ENCODE results near the gene TMBIM6. TPM values are rescaled to one million over a fixed set of nuclear protein-coding genes. Genes with fewer than 3 reads are reported as not detected.
"Not testable (repeated sequence)": the region's sequence is repeated elsewhere in the genome, so short reads cannot be mapped to it uniquely, and the experiment has no call there.

The TMBIM6 gene
- total RNA-seq, 8 experiments from 2014 or later: 205 to 533 (median 229) TPM

- Histone ChIP-seq H3K4me3 (peak within 1 kb of the TSS; percentile 63 to 98 (median 73)), H3K4me1 (replicated peaks in 1 of 2) (peaks cover 7 to 11% of the 10 kb centered on the region in 2 donors), H3K27ac (peak within 1 kb of the TSS; percentile 42 to 85)
- WGBS, 10 experiments: 0 to 20% (median 4%) methylated on average over 1 to 5 of the region's 93 CpGs; no CpG with 5 or more reads in 6 of the 10 experiments
- in situ Hi-C loops (cut with MboI; ENCODE audit: low pct_unique_long_range_greater_than_20kb in 2 of 9, low sequenced_read_pairs in 9 of 9, unreplicated experiment in 9 of 9): loop anchor here in 1 of 9 experiments (10.0 kb wide), 1 partner anchor 62 kb away; no protein-coding TSS in a partner anchor
- ATAC-seq (replicated peaks in 6 of 8): peak; percentile 91 to 96 (median 94)
Measured at GRCh38 chr12:49707128-49707811, 34.1 kb upstream of the TMBIM6 start, which contains the start of gene FMNL3. TSS of gene FMNL3 (minus strand) at chr12:49707405. CDS start at chr12:49707180, 225 bp downstream.

DNA sequence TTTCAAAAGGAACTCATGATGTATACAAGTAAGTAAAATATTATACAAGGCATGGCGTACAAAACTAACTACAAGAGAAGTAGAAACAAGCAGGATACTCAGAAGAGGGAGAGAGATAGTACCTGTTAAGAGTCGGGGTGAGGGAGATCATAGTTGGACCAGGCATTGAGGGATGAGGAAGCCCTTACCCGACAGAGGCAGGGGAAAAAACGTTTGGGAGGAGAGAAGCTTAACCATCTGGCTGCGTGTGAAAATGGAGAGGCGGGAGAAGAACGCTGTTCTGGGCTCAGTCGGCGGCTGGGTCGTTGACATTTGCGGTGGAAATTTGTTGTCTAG is 33.6 kb upstream of the TMBIM6 start:
- 19 to 95% (median 48%) methylated on average over 4 to 9 of the region's 11 CpGs; no CpG with 5 or more reads in 3 of the 10 experiments for WGBS, 10 experiments
- H3K4me3 ChIP-seq: peak overlapping the region in 3 of 5 donors; percentile 71 to 82 (median 73)
- peaks cover 7 to 11% of the 10 kb centered on the region in 2 donors for H3K4me1 ChIP-seq (replicated peaks in 1 of 2)
- H3K27ac ChIP-seq: no peak overlapping the region
- in situ Hi-C loops (cut with MboI; ENCODE audit: low pct_unique_long_range_greater_than_20kb in 2 of 9, low sequenced_read_pairs in 9 of 9, unreplicated experiment in 9 of 9): loop anchor here in 1 of 9 experiments (10.0 kb wide), 1 partner anchor 63 kb away; no protein-coding TSS in a partner anchor
- ATAC-seq (replicated peaks in 6 of 8): no peak

- WGBS, 10 experiments: 34 to 93% (median 90%) methylated on average over 2 to 3 of the region's 3 CpGs; no CpG with 5 or more reads in 7 of the 10 experiments
- Histone ChIP-seq H3K4me1 (replicated peaks in 1 of 2) (peaks cover 7 to 11% of the 10 kb centered on the region in 2 donors), H3K4me3 (no peak overlapping the region), H3K27ac (no peak overlapping the region)
- in situ Hi-C loops (cut with MboI; ENCODE audit: low pct_unique_long_range_greater_than_20kb in 2 of 9, low sequenced_read_pairs in 9 of 9, unreplicated experiment in 9 of 9): loop anchor here in 1 of 9 experiments (10.0 kb wide), 1 partner anchor 64 kb away; no protein-coding TSS in a partner anchor
- no peak for ATAC-seq (replicated peaks in 6 of 8)
Measured at GRCh38 chr12:49708851-49709250, 32.5 kb upstream of the TMBIM6 start.

GRCh38 chr12:49713952-49714351 is 27.4 kb upstream of the TMBIM6 start:
- 73 to 95% (median 93%) methylated on average over 2 to 3 of the region's 3 CpGs; no CpG with 5 or more reads in 7 of the 10 experiments for WGBS, 10 experiments
- in situ Hi-C loops (cut with MboI; ENCODE audit: low pct_unique_long_range_greater_than_20kb in 2 of 9, low sequenced_read_pairs in 9 of 9, unreplicated experiment in 9 of 9); H3K4me3 ChIP-seq; ATAC-seq (replicated peaks in 6 of 8); H3K4me1 ChIP-seq (replicated peaks in 1 of 2); H3K27ac ChIP-seq: not testable (repeated sequence)

- 0 to 100% (median 33%) methylated on average over 1 to 2 of the region's 2 CpGs; no CpG with 5 or more reads in 4 of the 10 experiments for WGBS, 10 experiments
- in situ Hi-C loops (cut with MboI; ENCODE audit: low pct_unique_long_range_greater_than_20kb in 2 of 9, low sequenced_read_pairs in 9 of 9, unreplicated experiment in 9 of 9): no loop called here
- no peaks in the 10 kb centered on the region for H3K4me1 ChIP-seq (replicated peaks in 1 of 2)
- no peak for ATAC-seq (replicated peaks in 6 of 8)
- H3K27ac ChIP-seq: no peak overlapping the region
- H3K4me3 ChIP-seq: no peak overlapping the region
Measured at GRCh38 chr12:49716553-49716952, 24.8 kb upstream of the TMBIM6 start.

DNA sequence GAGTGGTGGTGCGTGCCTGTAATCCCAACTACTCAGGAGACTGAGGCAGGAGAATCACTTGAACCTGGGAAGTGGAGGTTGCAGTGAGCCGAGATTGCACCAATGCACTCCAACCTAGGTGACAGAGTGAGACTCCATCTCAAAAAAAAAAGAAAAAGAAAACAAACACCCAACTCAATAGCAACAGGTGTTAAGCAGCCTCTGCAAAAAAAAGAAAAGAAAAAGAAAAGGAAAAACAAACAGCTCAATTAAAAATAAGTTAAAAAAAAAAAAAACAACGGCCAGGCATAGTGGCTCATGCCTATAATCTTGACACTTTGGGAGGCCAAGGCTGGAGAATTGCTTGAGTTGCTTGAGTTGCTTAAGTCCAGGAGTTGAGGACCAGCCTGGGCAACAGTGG is 23.6 kb upstream of the TMBIM6 start:
- WGBS, 10 experiments: 45 to 100% (median 75%) methylated on average over 1 to 3 of the region's 3 CpGs; no CpG with 5 or more reads in 1 of the 10 experiments
- ATAC-seq (replicated peaks in 6 of 8); H3K4me3 ChIP-seq; H3K4me1 ChIP-seq (replicated peaks in 1 of 2); in situ Hi-C loops (cut with MboI; ENCODE audit: low pct_unique_long_range_greater_than_20kb in 2 of 9, low sequenced_read_pairs in 9 of 9, unreplicated experiment in 9 of 9); H3K27ac ChIP-seq: not testable (repeated sequence)

- in situ Hi-C loops (cut with MboI; ENCODE audit: low pct_unique_long_range_greater_than_20kb in 2 of 9, low sequenced_read_pairs in 9 of 9, unreplicated experiment in 9 of 9): no loop called here
- H3K4me1 ChIP-seq (replicated peaks in 1 of 2): no peaks in the 10 kb centered on the region
- no peak overlapping the region for H3K4me3 ChIP-seq
- H3K27ac ChIP-seq: no peak overlapping the region
- 15 to 67% (median 43%) methylated on average over 1 of the region's 1 CpG; no CpG with 5 or more reads in 3 of the 10 experiments for WGBS, 10 experiments
- no peak for ATAC-seq (replicated peaks in 6 of 8)
Measured at GRCh38 chr12:49720214-49720613, 21.1 kb upstream of the TMBIM6 start.

DNA sequence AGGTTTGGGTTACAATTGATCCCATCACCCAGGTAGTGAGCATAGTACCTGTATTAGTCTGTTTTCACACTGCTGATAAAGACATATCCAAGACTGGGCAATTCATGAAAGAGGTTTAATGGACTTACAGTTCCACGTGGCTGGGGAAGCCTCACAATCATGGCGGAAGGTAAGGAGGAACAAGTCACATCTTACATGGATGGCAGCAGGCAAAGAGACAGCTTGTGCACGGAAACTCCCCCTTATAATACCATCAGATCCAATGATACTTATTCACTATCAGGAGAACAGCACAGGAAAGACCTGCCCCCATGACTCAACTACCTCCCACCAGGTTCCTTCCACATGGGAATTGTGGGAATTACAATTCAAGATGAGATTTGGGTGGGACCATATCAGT is 20.0 kb upstream of the TMBIM6 start:
- ATAC-seq (replicated peaks in 6 of 8); H3K4me3 ChIP-seq; in situ Hi-C loops (cut with MboI; ENCODE audit: low pct_unique_long_range_greater_than_20kb in 2 of 9, low sequenced_read_pairs in 9 of 9, unreplicated experiment in 9 of 9); H3K4me1 ChIP-seq (replicated peaks in 1 of 2); H3K27ac ChIP-seq: not testable (repeated sequence)
- 67 to 100% (median 83%) methylated on average over 1 to 3 of the region's 3 CpGs; no CpG with 5 or more reads in 3 of the 10 experiments for WGBS, 10 experiments

- Histone ChIP-seq H3K27ac (no peak overlapping the region), H3K4me1 (replicated peaks in 1 of 2) (no peaks in the 10 kb centered on the region), H3K4me3 (no peak overlapping the region)
- 40 to 100% (median 80%) methylated on average over 1 to 3 of the region's 3 CpGs; no CpG with 5 or more reads in 1 of the 10 experiments for WGBS, 10 experiments
- in situ Hi-C loops (cut with MboI; ENCODE audit: low pct_unique_long_range_greater_than_20kb in 2 of 9, low sequenced_read_pairs in 9 of 9, unreplicated experiment in 9 of 9): no loop called here
- no peak for ATAC-seq (replicated peaks in 6 of 8)
Measured at GRCh38 chr12:49728446-49728845, 12.9 kb upstream of the TMBIM6 start.

DNA sequence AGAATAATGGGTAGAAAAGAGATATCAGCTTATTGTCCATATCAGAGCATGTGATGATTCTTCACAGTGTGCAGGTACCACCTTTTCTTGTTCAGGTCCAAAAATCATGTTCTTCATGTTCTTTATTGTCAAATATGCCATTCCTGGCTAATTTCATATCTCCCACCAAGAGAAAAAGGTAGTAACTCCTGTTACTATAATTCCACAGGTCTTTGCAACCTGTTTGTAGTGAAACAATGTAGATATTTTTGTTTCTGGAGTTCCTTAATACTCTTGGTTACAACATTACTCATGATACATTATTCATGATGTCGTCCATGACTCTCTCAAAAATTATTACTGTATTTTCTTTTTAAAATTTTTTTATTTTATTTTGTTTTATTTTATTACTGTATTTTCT is 11.3 kb upstream of the TMBIM6 start:
- in situ Hi-C loops (cut with MboI; ENCODE audit: low pct_unique_long_range_greater_than_20kb in 2 of 9, low sequenced_read_pairs in 9 of 9, unreplicated experiment in 9 of 9): no loop called here
- H3K4me1 ChIP-seq (replicated peaks in 1 of 2): no peaks in the 10 kb centered on the region
- no peak overlapping the region for H3K27ac ChIP-seq
- no peak for ATAC-seq (replicated peaks in 6 of 8)
- no peak overlapping the region for H3K4me3 ChIP-seq
- WGBS, 10 experiments: 11 to 75% (median 43%) methylated on average over 1 of the region's 1 CpG

GRCh38 chr12:49730568-49731101 is 10.7 kb upstream of the TMBIM6 start:
- 40 to 89% (median 75%) methylated on average over 1 to 3 of the region's 3 CpGs; no CpG with 5 or more reads in 2 of the 10 experiments for WGBS, 10 experiments
- Histone ChIP-seq H3K4me1 (replicated peaks in 1 of 2) (no peaks in the 10 kb centered on the region), H3K27ac (no peak overlapping the region), H3K4me3 (no peak overlapping the region)
- in situ Hi-C loops (cut with MboI; ENCODE audit: low pct_unique_long_range_greater_than_20kb in 2 of 9, low sequenced_read_pairs in 9 of 9, unreplicated experiment in 9 of 9): no loop called here
- no peak for ATAC-seq (replicated peaks in 6 of 8)

GRCh38 chr12:49733219-49734017 is 7.9 kb upstream of the TMBIM6 start:
- no peak overlapping the region for H3K4me3 ChIP-seq
- no peaks in the 10 kb centered on the region for H3K4me1 ChIP-seq (replicated peaks in 1 of 2)
- no peak for ATAC-seq (replicated peaks in 6 of 8)
- in situ Hi-C loops (cut with MboI; ENCODE audit: low pct_unique_long_range_greater_than_20kb in 2 of 9, low sequenced_read_pairs in 9 of 9, unreplicated experiment in 9 of 9): no loop called here
- no peak overlapping the region for H3K27ac ChIP-seq
- 18 to 73% (median 60%) methylated on average over 3 to 10 of the region's 10 CpGs for WGBS, 10 experiments

GRCh38 chr12:49734900-49735299 is 6.5 kb upstream of the TMBIM6 start:
- H3K4me3 ChIP-seq; ATAC-seq (replicated peaks in 6 of 8); H3K4me1 ChIP-seq (replicated peaks in 1 of 2); in situ Hi-C loops (cut with MboI; ENCODE audit: low pct_unique_long_range_greater_than_20kb in 2 of 9, low sequenced_read_pairs in 9 of 9, unreplicated experiment in 9 of 9); H3K27ac ChIP-seq: not testable (repeated sequence)
- 77 to 100% (median 90%) methylated on average over 1 to 3 of the region's 7 CpGs; no CpG with 5 or more reads in 6 of the 10 experiments for WGBS, 10 experiments

Measured in motor neuron (in vitro differentiated cells).